Measurements from ENCODE around the gene FOXN3. TPM values are rescaled to one million over a fixed set of nuclear protein-coding genes. Genes with fewer than 3 reads are reported as not detected.

The FOXN3 gene
- total RNA-seq, 2 experiments from 2014 or later = 68.3 to 80.8 TPM

DNA sequence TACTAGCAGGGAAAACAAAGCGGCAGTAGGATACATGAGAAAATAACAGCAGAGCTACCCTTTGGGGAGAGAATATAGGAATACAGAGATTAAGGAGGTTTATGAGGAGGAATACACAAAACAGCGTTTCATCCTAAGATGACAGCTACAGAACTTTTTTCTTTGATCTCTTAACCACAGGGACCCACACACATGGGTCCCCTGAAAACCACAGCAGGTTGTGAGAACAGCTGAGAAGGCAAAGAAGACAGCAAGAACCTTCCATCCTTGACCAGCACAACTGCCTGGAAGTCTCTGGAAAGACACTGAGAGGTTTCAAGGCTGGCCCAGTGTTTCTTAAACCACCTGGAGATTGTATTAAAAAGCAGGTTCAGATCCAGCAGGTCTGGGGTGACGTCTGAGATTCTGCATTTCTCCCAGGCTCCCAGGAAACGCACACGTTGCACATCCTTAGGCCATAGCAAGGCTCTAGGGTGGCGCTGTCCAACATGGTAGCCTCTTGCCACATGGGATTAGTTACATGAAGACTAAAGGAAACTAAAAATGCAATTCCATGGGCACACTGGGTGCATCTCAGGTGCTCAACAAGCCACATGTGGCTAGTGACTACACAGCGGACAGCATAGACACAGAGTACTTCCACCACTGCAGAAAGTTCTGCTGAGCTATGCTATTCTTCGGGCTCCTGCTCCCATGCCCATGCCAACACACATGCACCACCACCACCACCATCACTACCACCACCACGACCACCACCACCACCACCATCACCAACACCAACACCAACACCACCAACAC lies 92.3 kb downstream of the FOXN3 start:
- POLR2A ChIA-PET = no interaction called here
- CTCF ChIA-PET = no interaction called here

- ChIA-PET POLR2A (no interaction called here), CTCF (no interaction called here)
Measured at GRCh38 chr14:89320381-89321000, 96.5 kb downstream of the FOXN3 start.

DNA sequence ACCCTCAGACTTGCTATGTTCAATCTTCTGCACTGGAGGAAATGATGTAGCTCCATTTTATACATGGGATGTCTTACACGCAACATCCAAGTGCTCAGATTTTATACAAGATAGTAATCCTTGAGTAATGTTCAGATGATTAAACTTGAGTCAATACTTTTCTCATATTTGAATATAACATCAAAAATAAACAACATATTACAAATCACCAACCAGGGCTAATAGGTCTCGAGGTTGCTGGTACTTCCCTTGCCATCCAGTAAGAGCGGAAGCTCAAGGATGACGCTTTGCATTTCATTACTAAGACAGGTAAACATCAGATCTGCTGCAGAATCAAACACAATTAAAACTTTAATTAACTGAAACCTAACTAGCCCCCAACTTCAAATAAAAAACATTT lies 97.3 kb downstream of the FOXN3 start:
- POLR2A ChIA-PET = no interaction called here
- CTCF ChIA-PET = no interaction called here

DNA sequence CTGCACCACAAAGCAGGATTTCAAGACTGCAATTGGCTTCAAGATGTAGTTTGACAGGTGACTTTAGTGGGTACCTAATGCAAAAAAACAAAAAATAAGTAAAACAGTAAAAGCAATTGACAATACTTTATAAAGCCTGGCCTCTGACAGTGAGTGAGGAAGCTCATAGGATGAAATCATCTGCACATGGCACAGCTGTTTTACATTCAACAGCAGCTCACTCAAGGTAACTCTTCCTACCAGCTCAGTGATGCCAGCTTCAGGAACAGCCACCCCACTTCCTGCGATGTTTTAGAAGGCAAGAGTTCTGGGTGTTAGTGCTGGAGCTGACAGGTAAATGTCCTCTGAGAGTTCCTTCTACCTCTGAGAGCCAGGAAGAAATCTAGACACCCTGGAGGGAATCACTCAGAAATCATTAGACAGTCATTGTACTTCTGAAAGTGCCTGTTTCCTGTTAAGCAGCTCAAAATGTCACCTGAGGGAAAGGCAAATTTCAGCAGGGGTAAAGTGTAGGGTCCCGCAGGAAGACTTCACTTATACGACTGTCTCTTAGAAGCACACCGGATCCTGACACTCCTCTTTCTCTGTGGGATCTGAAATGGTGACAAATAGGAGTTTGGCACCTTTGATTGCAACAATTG lies 99.9 kb downstream of the FOXN3 start:
- ChIA-PET CTCF (no interaction called here), POLR2A (interaction anchor here (1.2 kb wide), 1 partner anchor 34 kb away, joined by 3 read pairs; no protein-coding TSS in a partner anchor)

GRCh38 chr14:89315493-89316470 lies 101.3 kb downstream of the FOXN3 start:
- ChIA-PET CTCF (no interaction called here), POLR2A (no interaction called here)

- POLR2A ChIA-PET = no interaction called here
- CTCF ChIA-PET = interaction anchor here (0.6 kb wide), 1 partner anchor 19 kb away, joined by 4 read pairs; no protein-coding TSS in a partner anchor
Measured at GRCh38 chr14:89314274-89314673, 102.8 kb downstream of the FOXN3 start.

GRCh38 chr14:89312932-89313331 lies 104.1 kb downstream of the FOXN3 start:
- POLR2A ChIA-PET = no interaction called here
- CTCF ChIA-PET = interaction anchor here (0.9 kb wide), 1 partner anchor 60 kb away, joined by 4 read pairs; no protein-coding TSS in a partner anchor

DNA sequence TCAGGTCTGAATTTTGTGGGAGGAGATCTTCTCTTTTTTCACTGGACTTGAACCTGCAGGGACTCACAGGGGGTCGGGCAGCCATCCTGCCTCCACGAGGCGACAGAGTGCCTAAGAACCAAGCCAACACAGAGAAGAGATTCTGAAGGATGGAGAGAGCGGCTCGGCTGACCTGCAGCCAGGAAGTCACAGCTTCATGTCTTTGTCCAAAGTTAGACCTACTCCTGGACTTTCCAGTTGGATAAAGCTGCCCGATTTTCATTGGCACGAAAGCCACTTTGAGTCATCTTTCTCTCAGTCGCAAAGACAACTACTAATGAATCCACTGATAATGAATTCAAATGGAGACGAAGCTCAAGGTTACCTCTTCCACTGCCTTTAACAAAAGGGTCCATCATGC lies 106.8 kb downstream of the FOXN3 start:
- POLR2A ChIA-PET = no interaction called here
- CTCF ChIA-PET = no interaction called here

GRCh38 chr14:89309670-89310177 lies 107.3 kb downstream of the FOXN3 start:
- ChIA-PET CTCF (no interaction called here), POLR2A (no interaction called here)

DNA sequence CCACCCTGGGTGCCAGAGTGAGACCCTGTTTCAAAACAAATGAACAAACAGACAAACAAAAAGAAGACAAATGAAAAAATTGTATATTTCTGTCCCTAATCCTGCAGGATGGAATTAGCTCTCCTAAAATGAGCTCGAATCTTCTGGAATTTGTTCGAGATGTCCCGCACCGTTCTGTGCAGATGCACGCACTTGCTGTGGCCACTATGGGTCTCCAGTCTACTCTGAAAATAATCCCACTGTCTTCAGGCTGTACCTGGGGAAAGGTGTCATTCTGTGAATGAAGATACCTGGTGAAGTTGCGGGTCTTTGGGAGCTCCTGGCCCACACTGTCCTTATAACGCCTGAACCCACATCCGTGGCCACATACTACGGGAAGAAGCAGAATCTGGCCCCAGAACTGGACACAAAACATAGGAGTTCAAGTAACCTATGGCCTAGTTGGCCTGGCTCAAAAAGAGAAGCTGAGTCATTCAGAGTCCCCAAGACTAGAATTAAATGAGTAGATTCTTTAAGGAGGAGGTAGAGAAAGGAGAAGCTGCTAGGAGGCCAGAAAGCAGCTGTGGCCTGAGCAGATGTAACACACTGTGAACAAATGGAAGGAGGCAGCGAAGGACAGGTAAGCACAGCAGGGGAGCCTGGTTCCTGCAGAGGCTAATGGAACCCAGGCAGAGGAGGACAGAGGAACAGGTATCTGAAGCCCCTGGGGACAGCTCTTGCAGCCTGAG lies 108.6 kb downstream of the FOXN3 start:
- ChIA-PET CTCF (interaction anchor here (1.2 kb wide), 1 partner anchor 51 kb away, joined by 3 read pairs; no protein-coding TSS in a partner anchor), POLR2A (interaction anchor here (0.7 kb wide), 1 partner anchor 256 kb away, joined by 3 read pairs; no protein-coding TSS in a partner anchor)

GRCh38 chr14:89307409-89307808 lies 109.6 kb downstream of the FOXN3 start:
- ChIA-PET POLR2A (no interaction called here), CTCF (interaction anchor here (1.2 kb wide), 1 partner anchor 52 kb away, joined by 3 read pairs; no protein-coding TSS in a partner anchor)

DNA sequence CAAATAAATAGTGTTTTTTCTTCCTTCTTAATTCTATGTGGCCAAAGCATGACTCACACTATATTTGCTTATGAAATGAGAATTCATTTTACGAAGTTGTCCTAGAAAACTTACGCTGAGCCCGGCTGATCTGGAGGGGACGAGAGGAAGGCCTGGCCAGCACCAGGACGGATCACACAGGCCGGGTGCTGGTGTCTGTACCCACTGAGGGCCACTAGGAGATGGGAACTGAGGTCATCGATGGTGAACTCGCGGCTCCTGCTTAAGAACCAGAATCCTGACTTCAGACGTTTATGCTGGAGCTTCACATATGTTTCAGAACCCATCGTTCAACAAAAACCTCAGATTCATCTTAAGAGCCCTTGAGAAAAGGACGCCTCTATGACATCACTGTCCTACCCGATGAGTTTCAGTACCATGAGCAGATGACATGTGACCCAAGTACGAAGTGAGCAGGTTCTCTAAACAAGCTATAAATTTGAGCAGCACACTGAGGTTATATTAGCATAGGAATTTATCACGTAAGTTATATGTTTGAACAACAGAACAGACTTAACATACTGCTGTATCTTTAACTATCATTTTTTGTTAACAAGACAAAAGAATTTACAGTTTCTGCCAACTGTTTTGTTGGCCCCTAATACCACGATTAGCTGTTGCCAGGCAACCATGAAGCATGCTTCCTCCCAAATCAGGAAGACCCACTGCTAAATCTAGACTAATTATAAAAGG lies 111.9 kb downstream of the FOXN3 start:
- POLR2A ChIA-PET = no interaction called here
- CTCF ChIA-PET = interaction anchor here (0.6 kb wide), 1 partner anchor 463 kb away, joined by 4 read pairs; no protein-coding TSS in a partner anchor

DNA sequence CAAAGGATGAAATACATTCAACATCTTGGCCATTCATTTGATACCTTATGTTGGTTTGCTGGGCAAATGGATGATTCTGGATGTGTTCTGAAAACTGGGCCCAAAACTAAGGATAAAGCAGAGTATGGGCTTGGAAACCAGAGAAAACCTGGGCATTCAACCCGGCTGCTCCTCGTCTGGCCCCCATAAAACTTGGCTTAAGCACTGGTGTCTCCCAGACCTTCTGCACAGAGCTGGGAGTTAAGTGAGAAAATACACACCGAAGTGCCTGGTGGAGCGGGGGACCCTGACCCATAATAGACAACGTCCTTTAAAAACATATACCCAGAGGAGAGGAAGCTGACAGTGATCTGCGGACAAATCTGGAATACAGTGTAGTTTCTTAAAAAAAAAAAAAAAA lies 112.5 kb downstream of the FOXN3 start:
- POLR2A ChIA-PET = interaction anchor here (0.5 kb wide), 1 partner anchor 109 kb away, joined by 3 read pairs; no protein-coding TSS in a partner anchor
- CTCF ChIA-PET = no interaction called here

DNA sequence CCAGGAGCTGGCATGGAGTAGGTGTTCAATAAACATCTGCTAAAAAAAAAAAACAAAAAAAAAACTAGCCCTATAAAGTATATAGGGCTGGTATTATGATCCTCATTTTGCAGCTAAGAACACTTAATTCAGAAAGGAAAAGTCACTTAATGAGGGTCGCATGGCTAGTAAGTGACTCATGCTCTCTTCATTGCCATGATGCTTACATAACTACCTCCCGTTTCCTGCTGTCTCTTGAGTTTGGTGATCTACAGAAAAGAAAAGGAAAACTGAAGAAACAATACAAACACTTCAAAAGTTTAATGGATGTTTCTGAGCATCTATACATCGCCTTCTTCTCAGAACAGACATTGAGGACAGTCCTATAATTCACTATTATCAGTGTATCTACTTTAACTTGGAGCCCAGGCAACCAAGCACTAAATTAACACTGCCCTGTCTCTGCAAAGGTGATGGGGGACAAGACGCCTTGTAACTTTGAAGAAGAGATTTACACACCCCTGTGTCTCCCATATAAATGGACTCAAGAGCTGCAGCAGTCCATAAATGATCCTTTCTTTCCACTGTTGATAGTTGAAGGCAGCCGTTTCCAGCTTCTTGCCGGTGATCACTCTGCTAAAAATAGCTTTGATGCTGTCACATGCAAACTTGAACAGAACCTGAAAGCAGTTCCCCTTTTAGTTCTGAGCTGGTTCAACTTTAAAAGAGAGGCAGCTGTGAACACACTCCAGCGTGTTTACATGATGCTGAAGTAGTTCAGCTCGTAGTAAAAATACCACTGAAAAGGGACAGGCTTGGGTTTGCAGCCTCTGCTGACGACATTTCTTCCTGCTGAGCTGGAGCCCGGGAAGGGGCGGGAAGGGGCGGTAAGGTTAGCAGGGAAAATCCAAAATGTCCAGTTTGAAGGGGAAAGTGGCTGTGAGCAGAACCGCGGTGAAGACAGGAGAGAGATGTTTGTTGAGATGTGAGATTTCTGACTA lies 113.3 kb downstream of the FOXN3 start:
- ChIA-PET CTCF (interaction anchor here (0.7 kb wide), 1 partner anchor 34 kb away, joined by 3 read pairs; no protein-coding TSS in a partner anchor), POLR2A (interaction anchor here (0.5 kb wide), 1 partner anchor 108 kb away, joined by 3 read pairs; no protein-coding TSS in a partner anchor)

DNA sequence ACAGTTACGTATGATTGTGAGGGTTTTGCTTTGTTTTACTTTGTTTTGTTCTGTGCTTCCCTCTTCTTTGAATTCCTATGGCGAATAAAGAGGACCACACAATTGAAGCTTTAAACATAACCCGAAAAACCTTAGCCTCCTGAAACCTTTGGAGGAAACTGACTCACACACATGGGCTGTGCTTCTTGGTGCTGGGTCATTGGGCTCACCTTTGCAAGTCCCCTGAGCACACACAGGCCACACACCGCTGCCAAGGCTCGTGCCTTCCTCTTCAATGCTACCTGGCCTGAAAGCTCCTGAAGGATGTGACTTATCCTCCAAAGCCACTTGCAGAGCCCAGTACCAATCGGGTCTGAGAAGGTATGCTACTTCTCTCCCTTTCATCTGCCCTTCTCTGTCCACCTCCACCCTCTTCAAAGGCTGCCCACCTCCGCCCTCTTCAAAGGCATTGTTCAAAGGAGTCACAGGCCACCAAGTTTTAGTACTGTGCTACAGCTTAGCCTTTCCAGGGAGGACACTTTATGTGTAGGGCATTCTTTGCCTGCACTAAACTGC lies 114.6 kb downstream of the FOXN3 start:
- ChIA-PET POLR2A (no interaction called here), CTCF (no interaction called here)

- CTCF ChIA-PET = no interaction called here
- POLR2A ChIA-PET = no interaction called here
Measured at GRCh38 chr14:89299587-89299986, 117.4 kb downstream of the FOXN3 start.

All from activated CD8-positive, alpha-beta memory T cell treated with anti-CD3 and anti-CD28 coated beads for 36 hours (primary cell).